HG03045 (cell line): ENCODE data around the gene STOML2.
A peak's percentile ranks its signal among the peaks of the same experiment; 100 is the strongest.

Experiments
- ATAC-seq: cut with Tn5 transposase; IDR thresholded peaks from one replicate; pipeline ENCODE4 v1.9.1; 2021; ENCODE audit warnings: mild to moderate bottlenecking, moderate library complexity; ENCODE audit not compliant: unreplicated experiment

The STOML2 gene

DNA sequence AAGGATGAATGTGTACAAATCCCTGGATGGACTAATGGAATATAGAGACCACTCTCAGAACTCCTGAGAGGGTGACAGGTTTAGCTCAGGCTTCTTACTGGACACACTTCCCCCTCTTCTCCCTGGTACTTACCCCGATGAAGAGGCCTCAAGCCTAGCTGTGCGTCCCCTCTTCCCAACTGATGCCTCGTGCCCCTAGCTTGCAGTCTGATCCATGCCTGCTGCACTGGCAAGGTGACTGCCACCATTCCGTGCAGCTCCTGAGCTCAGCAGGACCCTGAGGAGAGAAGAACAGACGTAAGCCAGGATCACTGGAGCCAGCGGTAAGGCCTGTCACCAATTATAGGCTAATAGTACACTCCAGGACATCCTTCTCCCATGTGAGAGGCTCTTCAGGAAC lies 5.5 kb upstream of the STOML2 start:
- ATAC-seq = no peak

GRCh38 chr9:35107297-35108290 lies 4.7 kb upstream of the STOML2 start:
- no peak for ATAC-seq

- ATAC-seq = no peak
These were observed 3.4 kb upstream of the STOML2 start for GRCh38 chr9:35106343-35106730.

DNA sequence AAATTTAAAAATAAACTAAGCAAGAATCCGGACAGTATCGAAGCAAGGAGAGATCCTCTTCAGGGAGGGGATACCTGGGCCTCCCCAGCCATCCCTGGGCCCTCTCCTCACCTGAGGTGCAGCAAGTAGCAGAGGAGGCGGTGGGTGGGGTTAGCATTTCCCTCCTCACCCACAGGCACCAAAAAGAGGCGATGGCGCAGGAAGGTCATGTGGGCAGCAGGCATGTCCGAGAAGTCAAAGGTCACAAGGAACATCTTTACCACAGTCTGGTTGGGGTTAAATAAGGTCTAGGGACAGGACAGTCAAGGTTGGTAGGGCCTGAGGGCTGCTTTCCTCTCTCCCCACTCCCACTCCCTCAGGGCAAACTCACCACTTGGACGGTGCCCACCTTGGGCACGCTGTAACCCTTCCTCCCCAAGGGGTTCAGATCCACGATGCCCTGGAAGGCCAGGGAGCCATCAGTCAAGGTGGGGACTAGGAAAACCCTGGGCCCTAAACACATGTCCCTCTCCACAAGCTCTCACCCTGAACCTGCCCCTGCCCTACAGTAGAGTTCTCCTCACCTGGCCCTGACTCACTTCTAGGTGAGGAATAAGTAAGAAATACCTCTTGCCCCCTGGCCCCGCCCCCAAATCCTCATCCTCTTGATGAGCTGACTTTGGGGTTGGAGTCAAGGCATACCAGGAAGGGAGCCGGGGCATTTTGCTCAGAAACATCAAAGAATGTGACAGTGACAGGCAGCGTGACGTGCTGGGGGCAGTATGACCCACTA lies 2.8 kb upstream of the STOML2 start:
- no peak for ATAC-seq

DNA sequence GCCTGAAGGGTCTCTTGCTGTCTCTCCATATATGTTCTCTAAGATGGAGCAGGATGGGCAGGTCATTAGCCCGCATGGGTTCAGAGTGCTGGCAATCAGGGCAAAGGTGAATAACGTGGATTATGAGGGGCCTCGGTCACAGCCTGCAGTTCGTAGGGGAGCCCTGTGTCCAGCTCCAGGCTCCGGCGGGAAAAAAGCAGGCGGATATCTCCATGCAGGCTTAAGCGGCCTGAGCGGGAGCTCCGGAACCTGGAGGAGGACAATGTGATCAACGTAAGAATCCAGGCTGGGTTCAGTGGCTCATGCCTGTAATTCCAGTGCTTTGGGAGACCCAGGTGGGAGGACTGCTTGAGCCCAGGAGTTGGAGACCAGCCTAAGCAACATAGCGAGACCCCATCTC lies 2.2 kb upstream of the STOML2 start:
- ATAC-seq = no peak

GRCh38 chr9:35104586-35104985 lies 1.7 kb upstream of the STOML2 start:
- no peak for ATAC-seq

DNA sequence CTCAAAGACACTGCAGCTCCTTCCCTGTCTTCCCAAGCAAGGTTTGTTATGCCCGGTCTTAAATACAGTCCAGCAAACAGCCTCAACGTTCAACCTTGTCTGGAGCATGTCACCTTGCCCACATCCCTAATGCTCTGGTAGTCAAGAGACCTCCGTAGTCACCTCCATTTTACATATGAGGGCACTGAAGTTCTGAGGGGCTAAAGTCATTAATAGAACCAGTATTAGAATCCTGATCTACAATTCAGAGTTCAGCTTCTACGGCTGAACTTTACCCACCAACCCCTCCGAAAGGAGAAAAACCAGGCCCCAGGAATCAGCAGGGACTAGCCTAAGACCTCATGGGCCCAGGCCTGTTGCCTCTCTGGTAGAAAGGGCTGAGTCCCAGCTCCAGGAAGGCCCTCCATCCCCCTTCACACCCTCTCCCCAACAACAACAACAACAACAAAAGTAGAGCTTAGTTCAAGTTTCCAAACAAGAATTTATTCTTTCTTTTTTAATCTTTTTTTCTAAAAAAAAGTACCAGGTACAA lies 795 bp upstream of the STOML2 start:
- no peak for ATAC-seq

DNA sequence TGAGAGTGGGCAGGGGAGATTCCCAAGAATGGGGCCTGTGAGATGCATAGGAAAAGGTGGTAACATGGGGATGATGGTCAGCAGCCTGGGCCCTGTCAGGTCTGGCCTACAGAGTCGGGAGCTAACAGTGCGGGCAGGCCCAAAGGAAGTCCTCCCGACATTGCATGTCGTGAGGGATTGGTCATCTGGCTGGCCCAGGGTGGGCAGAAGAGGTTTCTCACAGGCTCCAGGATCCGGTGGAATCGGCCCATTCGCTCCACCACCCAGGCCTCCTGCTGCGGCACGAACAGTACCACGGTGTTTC lies 514 bp downstream of the STOML2 start:
- ATAC-seq = no peak

- no peak for ATAC-seq
These were observed 5.4 kb downstream of the STOML2 start for GRCh38 chr9:35097573-35097972.

DNA sequence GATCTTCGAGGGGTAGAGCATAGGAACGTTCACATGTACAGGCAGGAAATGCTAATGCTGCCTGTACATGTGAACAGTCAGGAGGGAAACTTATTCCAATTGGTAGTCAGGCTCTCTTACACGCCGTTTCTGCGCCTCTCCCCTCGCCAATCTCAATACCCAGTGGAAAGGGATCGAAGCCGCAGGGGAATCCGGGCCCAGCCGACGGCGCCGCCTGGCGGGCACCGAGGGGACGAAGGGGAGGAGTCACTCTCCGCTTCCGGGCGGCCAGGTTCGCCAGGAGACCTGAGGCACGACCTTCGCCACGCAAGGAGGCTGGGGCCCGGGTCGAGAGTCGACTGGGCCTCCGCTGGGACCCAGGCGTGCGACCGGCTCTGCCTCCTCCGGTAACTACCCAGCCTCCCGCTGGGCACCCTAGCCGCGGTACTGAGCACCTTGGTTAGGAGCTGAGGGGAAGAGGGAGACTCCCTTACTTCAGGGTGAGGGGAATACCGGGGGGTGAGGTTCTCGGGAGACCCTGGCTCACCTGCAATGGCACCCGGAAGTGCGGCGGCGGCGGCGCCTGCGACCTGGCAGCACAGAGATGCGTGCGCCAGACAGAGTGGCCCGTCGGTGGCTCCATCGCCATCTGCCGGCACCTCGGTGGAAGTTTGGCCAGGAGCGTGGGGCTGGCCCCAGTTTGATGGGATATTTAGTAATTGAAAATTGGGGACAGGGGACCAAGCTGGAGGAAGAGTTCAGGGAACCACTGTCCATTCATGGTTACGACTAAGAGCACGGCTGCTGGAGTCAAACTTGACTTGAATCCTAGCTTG lies 6.7 kb downstream of the STOML2 start, which contains the start of gene PIGO:
Gene PIGO (minus strand): TSS at position 557 of the 815 bp plus-strand sequence. CDS start 1,026 bp downstream, outside the sequence.
- ATAC-seq = peak; percentile 93

GRCh38 chr9:35091536-35091935 lies 11.4 kb downstream of the STOML2 start:
- ATAC-seq = no peak

GRCh38 chr9:35089434-35089833 lies 13.5 kb downstream of the STOML2 start:
- no peak for ATAC-seq

- ATAC-seq = no peak
These were observed 17.9 kb downstream of the STOML2 start for GRCh38 chr9:35085078-35085477.

- peak; percentile 90 for ATAC-seq
These were observed 23.2 kb downstream of the STOML2 start, which contains the start of gene FANCG for GRCh38 chr9:35079426-35080341. FANCG (minus strand) TSS chr9:35079942; CDS start chr9:35079524, 418 bp downstream.

- no peak for ATAC-seq
These were observed 23.9 kb downstream of the STOML2 start for GRCh38 chr9:35079041-35079425.

- ATAC-seq = no peak
These were observed 24.9 kb downstream of the STOML2 start for GRCh38 chr9:35078066-35078465.

DNA sequence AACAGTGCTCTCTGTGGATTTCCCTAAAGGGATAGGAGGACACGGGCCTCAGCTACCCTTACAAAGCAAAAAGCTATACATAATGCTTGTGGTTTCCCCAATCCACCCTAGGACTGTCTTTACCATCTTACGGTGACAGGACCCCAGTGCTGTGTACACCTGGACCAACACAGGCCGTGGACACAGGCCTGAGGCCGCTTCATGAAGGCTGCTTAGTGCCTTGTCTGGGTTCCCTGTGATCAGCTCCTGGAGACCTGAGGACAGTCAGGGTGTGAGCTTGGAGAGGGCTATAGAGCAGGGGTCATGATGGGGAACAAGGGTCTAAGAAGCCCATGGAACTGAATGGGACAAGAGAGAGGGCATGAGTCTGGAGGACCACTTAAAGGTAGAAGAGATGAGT lies 26.1 kb downstream of the STOML2 start:
- ATAC-seq = no peak

- no peak for ATAC-seq
These were observed 27.6 kb downstream of the STOML2 start for GRCh38 chr9:35075358-35075757.

DNA sequence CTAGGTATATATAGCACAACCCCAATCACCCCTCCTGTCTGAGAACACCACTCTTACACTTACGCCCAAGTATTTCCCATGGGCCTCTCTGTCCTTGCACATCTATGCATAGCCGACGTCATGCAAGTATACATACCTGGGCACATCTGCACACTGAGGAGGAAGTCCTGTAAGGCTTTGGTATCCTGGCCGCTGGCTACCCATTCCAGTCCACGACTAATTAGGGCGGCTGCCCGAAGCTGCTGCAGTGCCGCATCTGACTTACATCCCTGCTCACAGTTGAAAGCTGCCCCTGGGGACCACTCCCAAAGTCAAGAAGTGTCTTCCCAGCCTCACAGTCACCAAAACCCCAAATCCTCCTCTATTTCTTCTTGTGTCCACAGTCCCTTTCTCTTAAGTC lies 28.1 kb downstream of the STOML2 start:
- ATAC-seq = no peak

- ATAC-seq = no peak
These were observed 28.8 kb downstream of the STOML2 start for GRCh38 chr9:35074141-35074540.
